GM12892 (cell line): ENCODE data around the gene PPIE. TPM values are rescaled to one million over a fixed set of nuclear protein-coding genes. Genes with fewer than 3 reads are reported as not detected.

Experiments
- DNase-seq: peaks from one replicate; pipeline ENCODE4 v3.0.0; 2011; ENCODE audit not compliant: insufficient read length
- FAIRE-seq: peaks from 2 replicates; lab custom pipeline; 2011; peaks lifted over from hg19 to GRCh38; lab: Jason Lieb, UNC
- POLR2A ChIP-seq: IDR thresholded peaks from 2 replicates; pipeline ENCODE4 v1.6.1; 2011; ENCODE audit warnings: low read depth, low read length, control low read depth
- POLR2AphosphoS5 ChIP-seq: IDR thresholded peaks from 2 replicates; pipeline ENCODE4 v1.6.1; 2011; ENCODE audit warnings: low read depth, low read length, control low read depth
- TAF1 ChIP-seq: IDR thresholded peaks from 2 replicates; pipeline ENCODE4 v1.6.1; 2011; ENCODE audit warnings: low read depth, mild to moderate bottlenecking, control low read depth, low read length, borderline replicate concordance
- polyA plus RNA-seq: library from polyadenylated mRNA; unstranded; fragments of >200 nt; gene quantifications from one replicate; pipeline ENCODE4 v1.2.1, GENCODE V29; 2012; ENCODE audit warnings: missing spikeins, inconsistent platforms; ENCODE audit not compliant: missing spikeins

Gene PPIE
- 78.6 TPM for polyA plus RNA-seq

DNA sequence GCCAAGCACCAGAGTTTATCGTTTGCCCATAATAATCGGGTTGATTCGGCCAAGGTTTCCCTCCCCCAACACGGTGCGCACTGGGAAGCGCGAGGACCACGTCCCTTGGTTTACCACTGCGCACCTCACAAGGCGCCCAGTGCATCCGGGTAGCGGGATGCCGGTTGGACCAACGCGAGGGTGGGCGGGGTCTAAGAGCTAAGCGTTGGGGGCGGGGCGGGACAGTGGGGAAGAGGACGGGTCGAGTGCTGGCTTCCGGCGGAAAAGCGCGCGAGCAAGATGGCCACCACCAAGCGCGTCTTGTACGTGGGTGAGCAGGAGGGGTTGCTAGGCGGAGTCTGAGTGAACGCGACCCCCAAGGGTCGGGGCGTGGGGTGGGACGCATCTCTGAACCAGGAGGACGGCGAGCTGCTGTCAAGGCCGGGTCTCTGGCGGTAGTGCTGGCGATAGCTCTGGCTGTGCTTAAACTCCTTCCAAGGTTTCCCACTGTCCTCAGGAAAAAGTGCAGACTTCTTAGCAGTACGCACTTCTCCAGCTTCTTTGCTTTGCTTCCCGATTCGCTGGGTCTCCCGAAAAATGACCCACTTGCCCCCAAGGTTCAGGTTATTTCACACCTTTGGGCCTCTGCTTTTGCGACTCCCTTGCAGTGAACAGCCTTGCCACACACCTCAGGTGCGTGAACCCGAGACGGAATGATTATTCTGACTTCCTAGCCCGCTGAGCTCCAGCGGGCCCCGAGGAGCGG, at the start of gene PPIE:
TSS of gene PPIE (plus strand) at position 261 of the 745 bp plus-strand sequence. CDS start at position 280, 19 bp downstream.
- DNase-seq, result peak; percentile 88
- TF ChIP-seq POLR2A, result peak; percentile 95
- TF ChIP-seq TAF1, result peak; percentile 83
- TF ChIP-seq POLR2AphosphoS5, result peak; percentile 92
- FAIRE-seq, result peak; percentile 99

DNA sequence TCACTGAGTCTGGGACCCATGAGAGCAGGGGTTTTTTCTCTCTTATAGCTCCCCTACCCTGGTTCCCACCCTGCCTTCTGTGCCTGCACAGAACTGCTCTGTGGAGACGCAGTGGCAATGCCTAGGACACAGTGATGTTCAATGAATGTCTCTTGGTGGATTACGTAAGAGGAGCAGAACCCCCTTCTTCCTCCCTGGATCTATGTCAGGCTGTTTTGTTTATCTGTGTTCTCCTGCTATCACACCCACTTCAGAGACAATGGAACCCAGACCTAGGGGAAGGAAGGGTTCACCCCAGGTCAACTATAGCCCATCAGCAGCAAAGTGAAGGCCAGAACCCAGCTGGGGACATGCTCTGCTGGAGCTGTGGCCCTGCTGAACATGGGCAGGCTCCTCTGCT, 49.5 kb upstream of the PPIE start:
- FAIRE-seq (no peak), DNase-seq (no peak)
- TF ChIP-seq TAF1, result no peak
- TF ChIP-seq POLR2A, result no peak
- no peak for TF ChIP-seq POLR2AphosphoS5

DNA sequence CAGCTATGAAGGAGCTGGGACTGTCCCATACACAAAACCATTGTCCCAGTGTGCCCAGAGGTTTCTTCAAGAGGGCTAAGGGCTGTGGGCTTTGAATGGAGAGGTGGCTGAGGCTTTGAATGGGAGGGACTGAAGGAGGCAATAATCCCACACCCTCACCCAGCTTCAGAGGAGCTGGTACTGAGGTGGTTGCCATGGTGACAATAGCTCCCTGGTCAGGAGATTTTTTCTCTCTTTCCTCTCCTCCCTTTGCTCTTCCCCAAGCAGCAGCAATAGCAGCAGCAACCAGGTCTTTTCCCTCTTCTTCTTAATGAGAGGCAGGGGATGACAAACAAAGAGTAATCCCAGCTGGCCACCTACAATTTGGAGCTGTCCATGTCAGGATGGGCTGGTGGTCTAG, 49.0 kb upstream of the PPIE start:
- DNase-seq, result no peak
- peak; percentile 44 for FAIRE-seq
- no peak for TF ChIP-seq POLR2A
- no peak for TF ChIP-seq POLR2AphosphoS5
- no peak for TF ChIP-seq TAF1

DNA sequence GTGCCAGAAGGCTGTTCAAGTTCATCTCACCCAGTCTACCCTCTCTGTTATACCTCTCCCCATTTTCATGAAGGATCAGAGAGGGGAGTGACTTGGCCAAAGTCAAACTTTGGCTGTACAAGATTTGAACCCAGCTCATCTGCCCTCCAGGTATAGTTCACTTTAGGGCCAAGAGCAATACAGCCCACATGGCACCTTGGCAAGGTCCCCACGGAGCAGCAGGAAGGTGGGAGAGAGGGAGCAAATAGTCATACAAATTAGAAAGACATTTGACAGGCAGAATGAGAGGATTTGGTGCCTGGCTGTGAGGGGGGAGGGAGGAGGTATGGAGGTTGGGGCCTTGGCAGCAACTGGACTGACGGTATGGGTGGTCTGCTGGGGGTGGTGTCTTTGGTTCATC, 48.5 kb upstream of the PPIE start:
- TF ChIP-seq POLR2AphosphoS5, result no peak
- TF ChIP-seq POLR2A, result no peak
- no peak for TF ChIP-seq TAF1
- DNase-seq, result no peak
- no peak for FAIRE-seq

DNA sequence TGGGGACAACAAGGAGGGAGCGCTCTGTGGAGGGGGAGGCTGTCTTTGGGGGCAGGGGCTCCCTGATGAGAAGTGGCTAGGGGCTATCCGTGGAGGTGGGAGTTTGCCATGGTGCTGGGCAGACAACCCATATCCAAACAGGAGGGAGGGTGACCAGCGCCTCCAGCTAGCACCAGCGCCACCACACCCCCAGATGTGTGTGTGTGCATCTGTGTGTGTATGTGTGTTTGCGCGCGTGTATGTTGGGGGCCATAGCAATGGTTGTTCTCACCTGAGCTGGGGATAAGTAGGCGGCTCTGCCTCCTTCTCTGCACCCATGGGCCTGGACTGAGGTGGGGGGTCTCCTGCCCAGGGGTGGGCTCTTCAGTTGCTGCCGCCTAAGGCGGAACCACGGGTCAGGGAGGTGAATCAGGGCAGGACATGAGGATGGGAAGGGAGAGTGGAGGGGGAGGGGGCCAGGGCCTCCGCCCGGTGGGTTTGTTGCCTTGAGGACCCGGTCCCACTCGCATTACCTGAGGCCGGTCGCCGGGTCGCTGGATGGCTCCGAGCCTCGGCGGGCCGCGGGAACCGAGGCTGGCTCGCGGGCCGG, 47.8 kb upstream of the PPIE start:
- FAIRE-seq, result no peak
- no peak for TF ChIP-seq POLR2AphosphoS5
- no peak for TF ChIP-seq TAF1
- no peak for TF ChIP-seq POLR2A

DNA sequence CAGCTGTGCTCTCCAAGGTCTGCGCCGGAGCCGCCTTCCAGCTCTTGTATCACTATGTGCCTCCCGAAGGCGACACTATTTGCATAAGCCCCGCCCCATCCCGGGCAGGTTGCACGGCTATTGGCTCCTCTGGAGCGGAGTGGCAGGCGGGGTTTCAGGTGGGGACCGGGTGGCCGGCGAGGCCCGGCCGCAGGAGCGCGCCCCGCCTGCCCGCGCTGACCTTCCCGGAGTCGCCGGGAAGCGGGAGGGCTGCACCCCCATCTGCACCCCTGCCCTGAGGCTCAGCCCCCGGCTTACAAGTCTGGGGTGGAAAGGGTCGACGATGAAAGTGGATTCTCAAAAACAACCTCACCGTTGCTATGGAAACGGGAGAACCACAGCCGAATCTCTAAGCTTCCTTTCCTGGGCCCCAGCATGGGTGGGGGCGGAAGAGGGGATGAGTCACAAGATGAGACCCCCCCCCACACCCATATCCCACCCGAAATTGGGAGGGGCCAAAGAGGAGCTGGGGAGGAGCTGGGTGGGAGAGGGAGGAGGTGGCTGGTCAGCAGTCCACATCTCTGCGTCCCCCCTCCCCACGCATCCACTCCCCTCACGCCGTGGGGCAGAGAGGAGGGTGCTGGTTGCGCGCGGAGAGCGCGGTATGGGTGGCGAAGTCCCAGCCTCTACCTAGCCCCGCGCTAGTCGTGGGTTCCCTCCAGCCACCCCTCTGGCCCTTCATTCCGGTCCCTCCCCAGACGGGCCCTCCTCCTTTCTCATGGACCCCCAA, 47.1 kb upstream of the PPIE start, which contains the start of gene HPCAL4:
TSS of gene HPCAL4 (minus strand) at position 51 of the 769 bp plus-strand sequence. CDS start 6,830 bp downstream, outside the sequence.
- TF ChIP-seq TAF1 (no peak), POLR2AphosphoS5 (no peak), POLR2A (no peak)
- DNase-seq, result peak; percentile 78
- FAIRE-seq, result peak; percentile 97

More for the DNA sequence above, 47.8 kb upstream of the PPIE start:
- DNase-seq, result no peak

DNA sequence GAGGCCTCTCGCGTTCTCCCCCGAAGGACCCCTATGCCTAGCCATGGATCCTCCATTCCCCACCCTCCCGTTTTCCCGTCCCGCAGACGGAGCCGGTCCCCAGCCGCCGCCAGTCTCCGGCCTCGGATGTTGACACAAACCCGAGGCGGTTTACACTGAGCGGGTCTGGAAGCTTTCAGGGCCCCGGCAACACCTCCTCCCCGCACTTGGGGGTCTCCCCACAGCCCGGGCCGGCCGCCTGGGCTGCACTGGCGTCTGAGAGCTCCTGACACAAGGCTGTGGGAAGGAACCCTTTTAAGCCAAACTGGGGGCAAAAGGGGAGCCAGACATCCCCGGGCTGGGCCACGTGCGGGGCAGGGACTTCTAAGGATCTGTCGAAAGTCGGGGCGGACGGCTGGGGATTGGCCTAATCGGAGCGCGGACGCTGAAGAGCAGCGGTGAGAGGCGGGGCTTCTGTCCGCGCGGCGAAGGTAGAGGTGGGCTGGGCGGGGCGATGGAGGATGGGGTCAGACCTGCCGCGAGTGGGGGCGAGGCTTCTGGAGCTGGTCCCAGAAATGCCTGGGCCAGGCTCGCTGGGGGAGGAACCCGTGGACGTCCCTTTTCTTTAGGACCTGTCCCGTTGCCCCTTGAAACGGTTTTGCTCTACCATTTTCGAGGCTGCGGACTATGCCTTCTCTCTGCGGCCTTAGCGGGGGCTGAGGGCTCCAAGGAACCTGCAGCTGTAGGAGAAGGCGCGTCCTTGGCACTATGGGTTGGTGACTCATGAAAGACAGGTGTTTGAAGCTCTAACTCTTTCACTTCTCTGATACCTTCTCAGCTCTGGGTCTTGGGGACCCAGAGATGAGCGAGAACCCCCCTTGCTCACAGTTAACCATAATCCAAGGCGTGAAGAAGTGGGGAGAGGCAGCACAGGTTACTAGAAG, 46.3 kb upstream of the PPIE start:
- no peak for DNase-seq
- TF ChIP-seq POLR2A, result no peak
- TF ChIP-seq POLR2AphosphoS5, result no peak
- peak; percentile 27 for FAIRE-seq

DNA sequence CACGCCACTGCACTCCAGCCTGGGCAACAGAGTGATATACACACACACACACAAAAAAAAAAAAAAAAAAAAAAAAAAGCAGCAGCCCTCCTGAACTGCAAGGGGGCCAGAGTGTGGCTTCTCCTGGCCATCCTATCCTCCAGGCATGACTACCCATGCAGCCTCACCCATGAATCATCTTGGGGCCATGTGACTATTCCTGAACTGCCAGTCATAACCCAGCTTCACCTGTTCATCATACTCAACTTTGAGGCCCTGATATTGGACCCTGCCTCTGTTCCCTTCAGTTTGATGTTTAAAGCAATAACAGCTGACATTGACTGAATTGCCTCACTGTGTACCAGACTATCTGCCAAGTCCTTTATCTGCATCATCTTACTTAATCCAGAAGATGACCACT, 44.7 kb upstream of the PPIE start:
- no peak for DNase-seq
- FAIRE-seq, result no peak

DNA sequence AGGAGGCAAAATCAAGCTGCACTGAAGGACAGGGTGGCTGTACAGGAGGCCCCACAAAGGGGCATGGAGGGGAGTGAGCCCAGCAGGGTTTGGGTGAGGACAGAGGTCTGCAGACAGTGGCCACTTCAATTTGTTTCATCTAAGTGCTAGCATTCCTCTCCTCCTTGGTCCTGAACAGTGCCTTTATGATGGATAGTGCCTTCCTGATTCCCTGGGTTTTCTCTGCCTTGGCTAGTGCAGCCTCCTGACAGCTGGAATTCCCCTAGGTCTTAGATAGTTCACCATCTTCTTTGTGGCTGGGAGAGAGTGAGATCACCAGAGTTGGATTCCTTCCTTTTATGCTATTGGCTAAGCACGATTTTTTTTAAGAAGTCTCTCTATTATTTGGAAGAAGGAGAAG, 43.7 kb upstream of the PPIE start:
- TF ChIP-seq POLR2AphosphoS5, result no peak
- TF ChIP-seq POLR2A, result no peak
- TF ChIP-seq TAF1, result no peak
- DNase-seq, result no peak
- FAIRE-seq, result no peak

More for the DNA sequence above, 44.7 kb upstream of the PPIE start:
- TF ChIP-seq POLR2AphosphoS5, result no peak
- TF ChIP-seq TAF1, result no peak
- no peak for TF ChIP-seq POLR2A

DNA sequence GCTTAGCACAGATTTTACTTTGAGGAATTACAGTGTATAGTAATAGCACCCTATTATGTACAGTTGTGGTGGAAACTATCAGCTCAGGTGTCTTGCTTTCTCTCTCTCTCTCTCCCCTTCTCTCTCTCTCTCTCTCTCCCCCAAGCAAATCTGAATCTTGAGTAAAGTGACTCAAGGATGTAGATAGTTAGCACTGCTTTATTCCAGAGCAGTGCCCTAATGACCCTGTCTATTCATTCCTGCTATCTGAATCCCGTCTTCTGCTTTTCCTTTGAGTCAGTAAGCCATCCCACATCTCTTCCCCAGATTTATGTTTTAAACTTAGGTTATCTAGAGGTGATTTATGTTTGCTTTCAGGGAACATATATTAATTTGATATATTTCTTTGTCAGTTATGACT, 42.2 kb upstream of the PPIE start:
- no peak for TF ChIP-seq TAF1
- no peak for TF ChIP-seq POLR2AphosphoS5
- no peak for TF ChIP-seq POLR2A
- FAIRE-seq (no peak), DNase-seq (no peak)

DNA sequence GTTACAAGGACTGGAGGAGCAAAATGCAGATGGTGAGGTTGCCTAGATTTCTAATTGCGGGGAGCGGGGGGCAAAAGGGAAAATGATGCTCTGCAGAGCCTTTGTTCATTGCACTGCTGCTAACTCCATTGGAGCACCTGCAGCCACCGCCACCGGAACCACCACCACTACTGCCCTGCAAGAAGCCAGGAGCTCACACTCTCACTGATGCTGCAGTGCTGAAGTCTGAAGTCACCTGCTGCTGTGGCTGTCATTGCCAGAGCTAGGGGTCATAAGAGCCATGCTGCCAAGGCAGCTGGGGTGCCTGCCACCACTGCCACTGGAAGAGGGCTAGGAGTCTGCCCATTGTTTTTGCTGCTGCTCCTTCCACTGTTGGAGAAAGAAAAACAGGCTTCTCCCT, 40.1 kb upstream of the PPIE start:
- no peak for FAIRE-seq
- no peak for TF ChIP-seq POLR2AphosphoS5
- TF ChIP-seq POLR2A, result no peak
- TF ChIP-seq TAF1, result no peak
- no peak for DNase-seq
